ENCODE results near the gene PCDHGA1.

GRCh38 chr5:141510850-141511601 lies 180.7 kb downstream of the PCDHGA1 start:
- TF ChIP-seq POLR2A (IDR thresholded peaks at IDR 0.05): no peak
- no peak for TF ChIP-seq CTCF (IDR thresholded peaks at IDR 0.05)
